Endothelial cell of umbilical vein (primary cell): ENCODE results near the gene ZFX. TPM values are rescaled to one million over a fixed set of nuclear protein-coding genes. Genes with fewer than 3 reads are reported as not detected.

ENCODE experiments used
- BruUV-seq: library from RNA; stranded (reverse); fragments of 400-500 nt; replicated peaks from 2 replicates; lab custom pipeline; 2021; lab: Mats Ljungman, UMichigan
- CTCF ChIA-PET: fragments of 300-600, 350-600 bp; sonication (Branson Sonifier 250); formaldehyde crosslinking; loops from one replicate; lab custom pipeline; 2021; ENCODE audit warnings: antibody characterized with exemption, inconsistent platforms; lab: Charles Lee
- POLR2A ChIA-PET: fragments of 300-600, 350-600 bp; sonication (Branson Sonifier 250); formaldehyde crosslinking; loops from one replicate; lab custom pipeline; 2021; ENCODE audit warnings: antibody characterized with exemption, inconsistent platforms; lab: Charles Lee
- DNase-seq: peaks from one replicate; pipeline ENCODE4 v3.0.0-alpha.2; 2011; ENCODE audit warnings: low read depth, low spot score
- FAIRE-seq: peaks from 2 replicates; lab custom pipeline; 2011; peaks lifted over from hg19 to GRCh38; lab: Jason Lieb, UNC
- H2AFZ ChIP-seq: 2 replicates; pipeline ENCODE4 v1.6.0; 2012; ENCODE audit warnings: low read depth, low read length, control low read depth, inconsistent platforms
- H3K27ac ChIP-seq: 2 replicates; pipeline ENCODE4 v1.5.1; 2011; ENCODE audit warnings: low read depth, mild to moderate bottlenecking, control low read depth, low read length, moderate library complexity; ENCODE audit not compliant: insufficient read depth
- H3K27me3 ChIP-seq, 2 experiments: 2 replicates each; pipeline versions ENCODE4 v1.6.0 to v1.6.1; 2011; ENCODE audit warnings: low read length in 2 of 2, mixed read lengths in 1 of 2; ENCODE audit not compliant: control insufficient read depth in 2 of 2, insufficient read depth in 2 of 2
- H3K36me3 ChIP-seq, 2 experiments: 2 replicates in 1 of 2; 3 replicates in 1 of 2; pipeline ENCODE4 v1.5.1; 2011; ENCODE audit warnings: low read length in 2 of 2, mild to moderate bottlenecking in 1 of 2, moderate library complexity in 1 of 2; ENCODE audit not compliant: control insufficient read depth in 2 of 2, insufficient read depth in 2 of 2; ENCODE audit errors: extremely low read depth in 1 of 2
- H3K4me1 ChIP-seq: 3 replicates; pipeline ENCODE4 v1.5.1; 2011; ENCODE audit warnings: mild to moderate bottlenecking, low read length; ENCODE audit not compliant: control insufficient read depth, insufficient read depth; ENCODE audit errors: extremely low read depth
- H3K4me2 ChIP-seq: 2 replicates; pipeline ENCODE4 v1.6.1; 2011; ENCODE audit warnings: low read length, control low read depth, mixed read lengths; ENCODE audit not compliant: insufficient read depth
- H3K4me3 ChIP-seq, 3 experiments: fragments of 200-600 bp in 1 of 3; sonication (generic), shearing (Covaris generic) in 1 of 3; replicated peaks in 1 of 3; 2 replicates each; pipeline ENCODE4 v1.5.1; 2011 to 2016; ENCODE audit warnings: control low read depth in 3 of 3, low read length in 3 of 3, mild to moderate bottlenecking in 2 of 3, inconsistent platforms in 1 of 3, low read depth in 1 of 3, moderate library complexity in 1 of 3; ENCODE audit not compliant: insufficient read depth in 1 of 3
- H3K79me2 ChIP-seq: 2 replicates; pipeline ENCODE4 v1.6.0; 2012; ENCODE audit warnings: low read length, inconsistent platforms; ENCODE audit not compliant: control insufficient read depth, insufficient read depth
- H3K9ac ChIP-seq: replicated peaks from 2 replicates; pipeline ENCODE3; 2011; ENCODE audit warnings: low read length, control low read depth; ENCODE audit not compliant: insufficient read depth; ENCODE audit errors: extremely low read depth
- H3K9me1 ChIP-seq: replicated peaks from 3 replicates; pipeline ENCODE4 v1.6.0; 2011; ENCODE audit warnings: mild to moderate bottlenecking, low read length; ENCODE audit not compliant: control insufficient read depth, insufficient read depth; ENCODE audit errors: extremely low read depth
- H3K9me3 ChIP-seq: replicated peaks from 2 replicates; pipeline ENCODE4 v1.5.1; 2012; ENCODE audit warnings: low read length, inconsistent platforms; ENCODE audit not compliant: control insufficient read depth, insufficient read depth
- H4K20me1 ChIP-seq: replicated peaks from 2 replicates; pipeline ENCODE3; 2011; ENCODE audit warnings: mild to moderate bottlenecking, low read length; ENCODE audit not compliant: control insufficient read depth, insufficient read depth; ENCODE audit errors: extremely low read depth
- FOS ChIP-seq: IDR thresholded peaks from 2 replicates; pipeline ENCODE4 v1.6.1; 2011; ENCODE audit warnings: mild to moderate bottlenecking, low read length, moderate library complexity, borderline replicate concordance; ENCODE audit not compliant: insufficient read depth
- JUN ChIP-seq: IDR thresholded peaks from 2 replicates; pipeline ENCODE4 v1.6.1; 2011; ENCODE audit warnings: borderline replicate concordance, low read depth; ENCODE audit not compliant: insufficient read length, insufficient read depth
- POLR2A ChIP-seq: IDR thresholded peaks from 2 replicates; pipeline ENCODE4 v1.6.1; 2012; ENCODE audit warnings: low read depth, mild to moderate bottlenecking, control low read depth, low read length
- dilution Hi-C: fragments of 300-500 bp; cut with MboI; formaldehyde crosslinking; loops from one replicate; pipeline ENCODE4 v1.15.0; 2019; ENCODE audit warnings: low sequenced_read_pairs; ENCODE audit not compliant: extremely low pct_ligation_motif_present
- intact Hi-C: fragments of 100-400 bp; cut with micrococcal nuclease; formaldehyde crosslinking; loops from one replicate; pipeline ENCODE4 v1.10.0; 2022
- polyA plus RNA-seq, 4 experiments: library from polyadenylated mRNA; depleted of rRNA in 3 of 4; stranded (reverse) in 3 of 4; unstranded in 1 of 4; fragments of >200 nt; gene quantifications; 2 replicates each; pipeline versions ENCODE4 v1.2.1 to v1.2.3, GENCODE V29; 2011 to 2012; ENCODE audit warnings: missing spikeins in 1 of 4
- small RNA-seq: library from RNA; depleted of rRNA; stranded (forward); fragments of <200 nt; gene quantifications from one replicate; pipeline ENCODE3, GENCODE V24; 2012; ENCODE audit warnings: low replicate concordance, low read depth; ENCODE audit not compliant: insufficient read depth, insufficient read length
- total RNA-seq: library from RNA; stranded (reverse); gene quantifications from 2 replicates; pipeline ENCODE4 v1.2.3, GENCODE V29; 2021

ZFX gene
- total and polyA plus RNA-seq, 2 donors (not counting 3 experiments of a cell fraction or from before 2014, with no cell fraction given), result 11.4 to 34.1 TPM

GRCh38 chrX:24264383-24264782, 114.9 kb downstream of the ZFX start:
- DNase-seq, result no peak
- no peak for TF ChIP-seq POLR2A
- peak; percentile 16 for TF ChIP-seq FOS
- no peak for TF ChIP-seq JUN
- Histone ChIP-seq H3K27ac (no peak overlapping the region), H3K9me1 (no peaks in the 10 kb centered on the region), H3K9ac (no peak overlapping the region), H3K36me3 (no peaks in the 10 kb centered on the region), H3K79me2 (no peaks in the 10 kb centered on the region), H3K27me3 (no peaks in the 10 kb centered on the region), H4K20me1 (no peaks in the 10 kb centered on the region), H3K4me1 (peaks cover 4% of the 10 kb centered on the region), H2AFZ (no peak overlapping the region), H3K4me2 (no peak overlapping the region), H3K9me3 (no peaks in the 10 kb centered on the region), H3K4me3 (no peak overlapping the region)
- intact Hi-C loops, result no loop called here
- ChIA-PET CTCF (no interaction called here), POLR2A (no interaction called here)
- dilution Hi-C loops, result no loop called here
- FAIRE-seq, result peak; percentile 77
- BruUV-seq, result no TSS peak

Small RNAs within 50 kb of the gene (small RNA-seq; reads per million reads assigned to genes)
- not detected for gene RF00263

Other genes starting within 250 kb of the ZFX start
- gene APOO, start 241.8 kb upstream of the ZFX start, total RNA-seq, result 20.9 and 24.3 TPM in 2 replicates
- gene APOO, start 241.8 kb upstream of the ZFX start, polyA plus RNA-seq, result 7.6 and 9.8 TPM in 2 replicates
- not detected in 2 replicates for gene CXorf58, start 241.7 kb upstream of the ZFX start, total RNA-seq
- not detected in 2 replicates for gene CXorf58, start 241.7 kb upstream of the ZFX start, polyA plus RNA-seq
- 3.6 TPM in 2 replicates for gene KLHL15, start 122.5 kb upstream of the ZFX start, total RNA-seq
- 0.91 and 1.4 TPM in 2 replicates for gene KLHL15, start 122.5 kb upstream of the ZFX start, polyA plus RNA-seq
- gene EIF2S3, start 94.8 kb upstream of the ZFX start, total RNA-seq, result 152 and 161 TPM in 2 replicates
- 33.9 and 35.8 TPM in 2 replicates for gene EIF2S3, start 94.8 kb upstream of the ZFX start, polyA plus RNA-seq
- gene SUPT20HL2, start 164.3 kb downstream of the ZFX start, total RNA-seq, result not detected in 2 replicates
- not detected in 2 replicates for gene SUPT20HL2, start 164.3 kb downstream of the ZFX start, polyA plus RNA-seq
- gene SUPT20HL1, start 210.9 kb downstream of the ZFX start, total RNA-seq, result not detected in 2 replicates
- not detected in 2 replicates for gene SUPT20HL1, start 210.9 kb downstream of the ZFX start, polyA plus RNA-seq